NCI-H1694 treated with DMSO at 0.1 percent for 48 hours (cell line): ENCODE measurements around the gene HEMGN.

Experiments used
- DNase-seq: peaks from one replicate; lab custom pipeline; 2025; lab: John Stamatoyannopoulos, UW

The HEMGN gene

DNA sequence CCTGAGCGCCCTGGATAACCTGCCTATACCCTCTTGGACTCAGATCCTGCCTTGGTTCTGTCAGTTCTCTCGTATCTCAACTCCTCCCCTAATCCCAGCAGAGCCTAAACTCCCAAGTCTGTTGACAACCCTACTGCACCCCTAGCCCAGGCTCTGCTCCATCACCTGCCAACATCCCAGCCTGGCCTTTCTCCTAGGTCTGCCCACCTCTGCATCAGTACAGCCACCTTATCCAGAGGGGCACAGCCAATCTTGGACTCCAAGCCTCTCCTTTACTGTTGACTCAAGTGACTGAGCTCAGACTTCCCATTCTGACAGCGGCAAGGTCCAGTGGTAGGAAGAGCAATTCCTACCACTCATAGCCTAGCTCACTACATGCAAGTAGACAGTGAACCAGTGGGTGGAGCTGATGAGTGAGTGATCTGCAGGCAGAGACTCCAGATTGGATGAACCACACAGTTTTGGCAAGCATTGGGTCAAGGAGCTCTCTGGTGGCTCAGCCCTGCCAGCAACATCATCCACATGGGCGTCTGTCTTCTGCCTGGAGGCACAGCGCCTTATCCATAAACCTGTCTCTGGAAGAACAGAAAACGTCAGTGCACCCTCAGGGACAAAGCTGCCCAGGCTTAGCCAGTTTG is 42.2 kb downstream of the HEMGN start:
- peak; percentile 7 for DNase-seq

GRCh38 chr9:97895211-97895610 is 42.8 kb downstream of the HEMGN start:
- DNase-seq = no peak

DNA sequence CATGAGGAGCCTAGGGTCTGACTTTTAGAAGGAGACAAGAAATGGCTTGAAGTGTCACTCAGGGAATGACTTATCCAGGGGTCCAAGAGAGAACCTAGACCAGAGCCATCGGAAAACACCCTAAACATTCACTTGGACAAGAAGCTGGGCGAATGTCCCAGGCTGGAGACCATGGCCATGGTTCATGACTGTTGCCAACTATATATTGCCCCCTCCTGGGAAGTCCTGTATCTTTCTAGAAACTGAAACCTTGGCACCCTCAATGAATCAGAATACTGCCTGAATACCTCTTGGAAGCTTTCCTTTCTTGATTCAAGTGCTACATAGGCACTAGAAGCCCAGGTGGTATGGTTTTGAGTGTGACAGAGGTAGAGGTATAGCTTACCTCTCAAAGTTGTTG is 45.6 kb downstream of the HEMGN start:
- no peak for DNase-seq

DNA sequence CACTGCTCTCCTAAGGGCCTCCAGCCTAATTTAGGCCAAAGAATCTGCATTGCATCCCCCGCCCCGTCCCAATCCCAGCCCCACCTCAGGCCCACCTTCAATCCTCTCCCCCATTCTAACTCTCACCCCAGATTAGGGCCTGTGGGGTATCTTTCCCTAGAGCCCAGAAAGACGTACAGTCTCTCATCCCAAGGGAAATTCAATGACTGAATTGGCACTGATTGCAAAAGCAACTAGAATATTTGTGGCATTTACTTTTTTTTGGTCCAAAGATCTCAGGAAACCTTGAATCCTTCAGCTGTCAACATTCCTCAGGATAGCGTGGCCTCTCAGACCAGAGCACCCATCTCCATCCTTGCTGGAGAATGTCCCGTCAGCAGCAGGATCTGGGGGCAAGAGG is 46.2 kb downstream of the HEMGN start:
- DNase-seq = no peak

DNA sequence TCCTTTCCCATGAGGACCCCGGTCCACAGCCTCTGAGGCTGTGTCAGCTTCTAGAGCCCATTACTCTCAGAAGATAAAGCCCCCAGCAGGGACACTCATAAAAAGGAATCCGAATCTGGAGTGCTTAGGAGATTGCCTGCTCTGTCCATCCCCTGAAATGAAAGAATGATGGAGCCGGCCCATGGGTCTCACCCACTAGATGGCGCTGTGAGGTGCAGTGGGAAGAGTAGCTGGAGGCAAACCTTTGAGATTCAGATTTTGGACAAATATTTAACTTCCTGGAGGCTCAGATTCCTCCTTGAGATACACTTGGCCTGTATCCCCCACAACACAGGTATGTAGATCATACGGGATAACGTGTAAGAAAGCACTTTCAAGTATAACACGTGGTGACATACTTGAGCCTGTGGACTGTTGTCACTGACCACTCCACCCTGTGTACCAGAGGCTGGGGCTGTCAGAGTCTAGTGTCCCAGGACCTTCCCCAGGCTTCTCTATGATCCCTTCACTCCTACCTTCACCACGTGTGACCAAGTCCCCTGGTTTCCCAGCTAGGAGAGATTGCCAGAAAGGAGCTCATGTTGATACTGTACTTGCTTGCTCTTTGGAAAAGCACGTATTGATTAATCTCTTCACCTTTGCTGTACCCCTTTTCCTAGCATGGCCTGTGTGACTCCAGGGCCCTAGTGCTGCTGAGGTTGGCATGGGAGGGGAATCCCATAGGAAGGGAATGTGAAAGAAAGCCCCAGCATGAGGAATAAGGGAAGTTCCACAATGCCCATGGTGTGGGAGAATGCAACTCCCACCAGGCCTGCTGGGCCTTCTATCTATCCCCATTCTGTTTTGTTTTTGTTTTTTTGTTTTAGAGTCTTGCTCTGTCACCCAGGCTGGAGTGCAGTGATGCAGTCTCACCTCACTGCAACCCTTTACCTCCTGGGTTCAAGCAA is 47.8 kb downstream of the HEMGN start:
- DNase-seq = no peak

GRCh38 chr9:97880336-97880735 is 57.6 kb downstream of the HEMGN start:
- no peak for DNase-seq
